GM23248 (cell line): ENCODE data around the gene UGGT1. TPM values are rescaled to one million over a fixed set of nuclear protein-coding genes. Genes with fewer than 3 reads are reported as not detected.

Source experiments
- DNase-seq: peaks from one replicate; pipeline ENCODE4 v3.0.0-alpha.2; 2015
- H2AFZ ChIP-seq: fragments of 200-600 bp; sonication (generic); 2 replicates; pipeline ENCODE4 v1.6.1; 2016; ENCODE audit warnings: antibody characterized with exemption
- H3F3A ChIP-seq: fragments of 200-600 bp; sonication (generic); 2 replicates; pipeline ENCODE4 v1.6.1; 2016; ENCODE audit warnings: mild to moderate bottlenecking, antibody characterized with exemption, mixed run types; ENCODE audit not compliant: insufficient read depth
- H3K27ac ChIP-seq: fragments of 200-600 bp; sonication (generic); 2 replicates; pipeline ENCODE4 v1.5.1; 2016; ENCODE audit warnings: mild to moderate bottlenecking
- H3K27me3 ChIP-seq: fragments of 200-600 bp; sonication (generic); replicated peaks from 2 replicates; pipeline ENCODE4 v1.6.1; 2016; ENCODE audit warnings: mild to moderate bottlenecking; ENCODE audit not compliant: insufficient read depth
- H3K36me3 ChIP-seq: fragments of 200-600 bp; sonication (generic); 2 replicates; pipeline ENCODE4 v1.6.1; 2016; ENCODE audit warnings: low read depth, mild to moderate bottlenecking
- H3K4me1 ChIP-seq: fragments of 200-600 bp; sonication (generic); 2 replicates; pipeline ENCODE4 v1.6.1; 2016; ENCODE audit warnings: mild to moderate bottlenecking; ENCODE audit not compliant: insufficient read depth
- H3K4me2 ChIP-seq: fragments of 200-600 bp; sonication (generic); one replicate; pipeline ENCODE4 v1.6.1; 2016; ENCODE audit warnings: mild to moderate bottlenecking; ENCODE audit not compliant: unreplicated experiment
- H3K4me3 ChIP-seq: fragments of 200-600 bp; sonication (generic); 2 replicates; pipeline ENCODE4 v1.5.1; 2016; ENCODE audit warnings: mild to moderate bottlenecking
- H3K79me2 ChIP-seq: fragments of 200-600 bp; sonication (generic); 2 replicates; pipeline ENCODE4 v1.6.1; 2016; ENCODE audit warnings: mild to moderate bottlenecking; ENCODE audit not compliant: insufficient read depth
- H3K9ac ChIP-seq: fragments of 200-600 bp; sonication (generic); 2 replicates; pipeline ENCODE4 v1.6.1; 2016; ENCODE audit warnings: mild to moderate bottlenecking
- H3K9me2 ChIP-seq: fragments of 200-600 bp; sonication (generic); 2 replicates; pipeline ENCODE4 v1.6.1; 2016; ENCODE audit warnings: mixed run types, mild to moderate bottlenecking, moderate library complexity; ENCODE audit not compliant: insufficient read depth
- H3K9me3 ChIP-seq: fragments of 200-600 bp; sonication (generic); one replicate; pipeline ENCODE4 v1.6.1; 2017; ENCODE audit warnings: low read depth
- H4K20me1 ChIP-seq: fragments of 200-600 bp; sonication (generic); 2 replicates; pipeline ENCODE4 v1.6.0; 2016; ENCODE audit not compliant: insufficient read depth
- EZH2 ChIP-seq: fragments of 200-600 bp; sonication (generic); IDR thresholded peaks from 2 replicates; pipeline ENCODE4 v1.6.1; 2018; ENCODE audit warnings: antibody characterized with exemption, mild to moderate bottlenecking; ENCODE audit not compliant: insufficient read depth, poor library complexity, severe bottlenecking
- EZH2phosphoT487 ChIP-seq: fragments of 200-600 bp; sonication (generic); IDR thresholded peaks from 2 replicates; pipeline ENCODE4 v1.6.1; 2018; ENCODE audit warnings: antibody characterized with exemption, moderate library complexity, mild to moderate bottlenecking, low read depth; ENCODE audit not compliant: insufficient read depth
- WGBS, 2 experiments: methylation state at CpG; one replicate each; pipeline ENCODE4 v1.1.6; 2015 to 2017; ENCODE audit warnings: low lambda C conversion rate in 2 of 2, low coverage in 1 of 2; ENCODE audit errors: missing lambda C conversion rate in 2 of 2; 5-methylcytosine and 5-hydroxymethylcytosine counted together
- in situ Hi-C: fragments of 300-500 bp; cut with MboI; formaldehyde crosslinking; loops from 2 replicates; pipeline ENCODE4 v1.15.0; 2020
- polyA plus RNA-seq: library from polyadenylated mRNA; unstranded; fragments of >200 nt; fragmentation: Nextera tagmentation; extraction: Ambion mirVana; gene quantifications from 2 replicates; pipeline ENCODE4 v1.2.1, GENCODE V29; 2016
- total RNA-seq: library from RNA; depleted of rRNA; stranded (reverse); fragments of >200 nt; shearing (Covaris generic); gene quantifications from 2 replicates; pipeline ENCODE4 v1.2.3, GENCODE V29; 2014

Gene UGGT1
- total and polyA plus RNA-seq, 2 experiments from 2014 or later, result 16.9 to 53.6 TPM

- in situ Hi-C loops, result no loop called here
- no peak overlapping the region for H2AFZ ChIP-seq
- no peaks in the 10 kb centered on the region for H3K9me3 ChIP-seq
- H3F3A ChIP-seq, result no peaks in the 10 kb centered on the region
- no peaks in the 10 kb centered on the region for H3K4me1 ChIP-seq
- peaks cover 41% of the 10 kb centered on the region for H3K36me3 ChIP-seq
- no peaks in the 10 kb centered on the region for H3K79me2 ChIP-seq
- no peak overlapping the region for H3K27ac ChIP-seq
- DNase-seq, result no peak
- no peak overlapping the region for H3K9ac ChIP-seq
- H3K4me2 ChIP-seq, result no peak overlapping the region
- 95 to 100% methylated on average over 2 of the region's 2 CpGs for WGBS, 2 experiments
- H3K9me2 ChIP-seq, result no peaks in the 10 kb centered on the region
- TF ChIP-seq EZH2phosphoT487 (no peak), EZH2 (no peak)
- H3K27me3 ChIP-seq, result no peaks in the 10 kb centered on the region
- no peak overlapping the region for H3K4me3 ChIP-seq
- no peaks in the 10 kb centered on the region for H4K20me1 ChIP-seq
These were observed 71.3 kb downstream of the UGGT1 start for GRCh38 chr2:128162266-128162665.

- Histone ChIP-seq H3F3A (peaks cover 8% of the 10 kb centered on the region; the same call in 1 of the 2 replicates), H3K9me3 (no peaks in the 10 kb centered on the region), H4K20me1 (no peaks in the 10 kb centered on the region), H3K9ac (no peak overlapping the region), H3K4me1 (no peaks in the 10 kb centered on the region), H3K4me2 (no peak overlapping the region), H3K9me2 (no peaks in the 10 kb centered on the region), H3K4me3 (no peak overlapping the region), H3K79me2 (no peaks in the 10 kb centered on the region), H3K27ac (no peak overlapping the region), H3K36me3 (peaks cover 45% of the 10 kb centered on the region), H3K27me3 (no peaks in the 10 kb centered on the region), H2AFZ (no peak overlapping the region)
- in situ Hi-C loops, result no loop called here
- no peak for TF ChIP-seq EZH2phosphoT487
- TF ChIP-seq EZH2, result no peak
- 98 to 100% methylated on average over 2 of the region's 2 CpGs for WGBS, 2 experiments
- no peak for DNase-seq
These were observed 73.3 kb downstream of the UGGT1 start for GRCh38 chr2:128164311-128164710.

GRCh38 chr2:128166746-128167353, 75.8 kb downstream of the UGGT1 start:
- H3K9ac ChIP-seq, result no peak overlapping the region
- no peak overlapping the region for H2AFZ ChIP-seq
- H3K27ac ChIP-seq, result no peak overlapping the region
- H3K9me2 ChIP-seq, result no peaks in the 10 kb centered on the region
- no peaks in the 10 kb centered on the region for H3K4me1 ChIP-seq
- 96 to 98% methylated on average over 4 of the region's 4 CpGs for WGBS, 2 experiments
- no peak overlapping the region for H3K4me3 ChIP-seq
- no peaks in the 10 kb centered on the region for H3K79me2 ChIP-seq
- no peak for DNase-seq
- no peaks in the 10 kb centered on the region for H4K20me1 ChIP-seq
- H3K27me3 ChIP-seq, result no peaks in the 10 kb centered on the region
- peaks cover 8% of the 10 kb centered on the region; the same call in 1 of the 2 replicates for H3F3A ChIP-seq
- in situ Hi-C loops, result no loop called here
- TF ChIP-seq EZH2phosphoT487 (no peak), EZH2 (no peak)
- H3K4me2 ChIP-seq, result no peak overlapping the region
- H3K9me3 ChIP-seq, result no peaks in the 10 kb centered on the region
- H3K36me3 ChIP-seq, result peaks cover 44% of the 10 kb centered on the region

- Histone ChIP-seq H3K9ac (no peak overlapping the region), H4K20me1 (no peaks in the 10 kb centered on the region), H3K4me2 (no peak overlapping the region), H3K27ac (no peak overlapping the region), H2AFZ (no peak overlapping the region), H3K79me2 (no peaks in the 10 kb centered on the region), H3F3A (peaks cover 8% of the 10 kb centered on the region; the same call in 1 of the 2 replicates), H3K4me1 (no peaks in the 10 kb centered on the region), H3K36me3 (peaks cover 62% of the 10 kb centered on the region), H3K27me3 (no peaks in the 10 kb centered on the region), H3K9me2 (no peaks in the 10 kb centered on the region), H3K4me3 (no peak overlapping the region), H3K9me3 (no peaks in the 10 kb centered on the region)
- WGBS, 2 experiments, result 98 to 100% methylated on average over 4 of the region's 4 CpGs
- in situ Hi-C loops, result no loop called here
- TF ChIP-seq EZH2phosphoT487, result no peak
- no peak for TF ChIP-seq EZH2
- DNase-seq, result no peak
These were observed 78.1 kb downstream of the UGGT1 start for GRCh38 chr2:128169094-128169493.

GRCh38 chr2:128169497-128169896, 78.5 kb downstream of the UGGT1 start:
- Histone ChIP-seq H3K79me2 (no peaks in the 10 kb centered on the region), H3K27ac (no peak overlapping the region), H3K4me3 (no peak overlapping the region), H3K9me2 (no peaks in the 10 kb centered on the region), H3F3A (peaks cover 8% of the 10 kb centered on the region; the same call in 1 of the 2 replicates), H3K27me3 (no peaks in the 10 kb centered on the region), H3K9me3 (no peaks in the 10 kb centered on the region), H3K36me3 (peaks cover 66% of the 10 kb centered on the region), H3K4me1 (no peaks in the 10 kb centered on the region), H2AFZ (no peak overlapping the region), H3K9ac (no peak overlapping the region), H3K4me2 (no peak overlapping the region), H4K20me1 (no peaks in the 10 kb centered on the region)
- 91 to 94% methylated on average over 3 of the region's 3 CpGs for WGBS, 2 experiments
- in situ Hi-C loops, result no loop called here
- TF ChIP-seq EZH2, result no peak
- no peak for TF ChIP-seq EZH2phosphoT487
- DNase-seq, result peak; percentile 19
